Measurements from ENCODE around the gene PERP. TPM values are rescaled to one million over a fixed set of nuclear protein-coding genes. Genes with fewer than 3 reads are reported as not detected.
"Not testable (repeated sequence)": the region's sequence is repeated elsewhere in the genome, so short reads cannot be mapped to it uniquely, and the experiment has no call there.

The PERP gene
- 5.8 and 6.5 TPM in 2 replicates for total RNA-seq

GRCh38 chr6:138107078-138107751 lies at the start of gene PERP:
TSS of gene PERP (minus strand) at chr6:138107419. CDS start at chr6:138107340, 79 bp downstream.
- intact Hi-C loops (cut with micrococcal nuclease) = loop anchor here (1.0 to 5.0 kb wide), 3 partner anchors 298 to 880 kb away; partner anchors contain the start of genes CCDC28A, HEBP2 and REPS1

- intact Hi-C loops (cut with micrococcal nuclease) = no loop called here
Observed at GRCh38 chr6:138155443-138155842, 48.2 kb upstream of the PERP start.

DNA sequence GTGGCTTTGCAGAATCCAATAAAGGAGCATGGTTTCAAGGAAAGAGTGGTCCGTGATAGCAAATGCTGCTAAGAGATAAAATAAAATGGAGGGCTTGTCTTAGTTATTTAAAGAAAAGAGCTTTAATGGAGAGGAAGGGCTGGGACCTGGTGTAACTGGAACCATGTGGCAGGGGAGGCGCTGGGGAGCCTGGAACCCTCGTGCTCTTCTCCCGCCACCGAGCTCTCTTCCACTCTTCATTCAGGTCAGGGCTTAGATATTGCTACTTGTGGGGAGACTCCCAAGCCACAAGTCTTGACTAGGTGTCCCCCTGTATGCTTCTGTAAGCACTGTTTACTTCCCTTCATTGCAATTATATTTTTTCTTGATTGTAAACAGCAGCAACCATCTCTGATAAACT lies 39.3 kb upstream of the PERP start:
- intact Hi-C loops (cut with micrococcal nuclease) = no loop called here

- intact Hi-C loops (cut with micrococcal nuclease) = no loop called here
Observed at GRCh38 chr6:138145402-138145801, 38.2 kb upstream of the PERP start.

DNA sequence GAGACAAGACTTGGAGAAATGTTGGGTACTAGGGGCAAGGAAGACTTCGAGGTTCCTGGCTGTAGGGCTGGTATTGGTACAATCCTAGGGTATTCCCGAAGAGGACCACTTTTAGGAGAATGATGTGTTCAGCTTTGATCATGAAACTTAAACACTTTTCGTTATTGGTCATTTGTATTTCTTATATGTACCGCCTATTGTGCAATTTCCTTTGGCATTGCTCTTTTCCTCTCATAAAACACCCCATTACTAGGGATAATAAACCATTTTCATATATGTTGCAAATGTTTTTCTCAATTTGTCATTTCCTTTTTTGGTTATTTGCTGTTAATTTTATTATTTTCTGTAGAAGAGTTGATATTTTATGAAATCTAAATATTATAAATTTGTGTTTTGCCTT lies 35.6 kb upstream of the PERP start:
- intact Hi-C loops (cut with micrococcal nuclease) = no loop called here

- intact Hi-C loops (cut with micrococcal nuclease) = no loop called here
Observed at GRCh38 chr6:138129190-138129589, 22.0 kb upstream of the PERP start.

GRCh38 chr6:138128096-138128495 lies 20.9 kb upstream of the PERP start:
- intact Hi-C loops (cut with micrococcal nuclease) = no loop called here

DNA sequence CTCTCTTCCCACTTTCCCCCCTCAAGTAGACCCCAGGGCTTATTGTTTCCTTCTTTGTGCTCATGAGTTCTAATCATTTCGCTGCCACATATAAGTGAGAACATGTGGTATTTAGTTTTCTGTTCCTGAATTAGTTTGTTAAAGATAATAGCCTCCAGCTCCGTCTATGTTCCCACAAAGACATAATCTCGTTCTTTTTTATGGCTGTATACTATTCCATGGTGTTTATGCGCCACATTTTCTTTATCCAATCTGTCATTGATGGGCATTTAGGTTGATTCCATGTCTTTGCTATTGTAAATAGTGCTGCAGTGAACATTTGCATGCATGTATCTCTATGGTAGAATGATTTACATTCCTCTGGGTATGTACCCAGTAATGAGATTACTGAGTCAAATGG lies 16.9 kb upstream of the PERP start:
- intact Hi-C loops (cut with micrococcal nuclease) = no loop called here

- intact Hi-C loops (cut with micrococcal nuclease) = no loop called here
Observed at GRCh38 chr6:138119976-138120375, 12.8 kb upstream of the PERP start.

DNA sequence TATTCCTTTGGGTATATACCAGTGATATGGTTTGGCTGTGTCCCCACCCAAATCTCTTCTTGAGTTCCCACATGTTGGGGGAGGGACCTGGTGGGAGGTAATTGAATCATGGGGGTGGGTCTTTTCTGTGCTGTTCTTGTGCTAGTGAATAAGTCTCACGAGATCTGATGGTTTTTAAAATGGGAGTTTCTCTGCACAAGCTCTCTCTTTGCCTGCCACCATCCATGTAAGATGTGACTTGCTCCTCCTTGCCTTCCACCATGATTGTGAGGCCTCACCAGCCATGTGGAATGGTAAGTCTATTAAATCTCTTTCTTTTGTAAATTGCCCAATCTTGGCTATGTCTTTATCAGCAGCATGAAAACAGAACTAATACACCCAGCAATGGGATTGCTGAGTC lies 12.0 kb upstream of the PERP start:
- intact Hi-C loops (cut with micrococcal nuclease) = not testable (repeated sequence)

DNA sequence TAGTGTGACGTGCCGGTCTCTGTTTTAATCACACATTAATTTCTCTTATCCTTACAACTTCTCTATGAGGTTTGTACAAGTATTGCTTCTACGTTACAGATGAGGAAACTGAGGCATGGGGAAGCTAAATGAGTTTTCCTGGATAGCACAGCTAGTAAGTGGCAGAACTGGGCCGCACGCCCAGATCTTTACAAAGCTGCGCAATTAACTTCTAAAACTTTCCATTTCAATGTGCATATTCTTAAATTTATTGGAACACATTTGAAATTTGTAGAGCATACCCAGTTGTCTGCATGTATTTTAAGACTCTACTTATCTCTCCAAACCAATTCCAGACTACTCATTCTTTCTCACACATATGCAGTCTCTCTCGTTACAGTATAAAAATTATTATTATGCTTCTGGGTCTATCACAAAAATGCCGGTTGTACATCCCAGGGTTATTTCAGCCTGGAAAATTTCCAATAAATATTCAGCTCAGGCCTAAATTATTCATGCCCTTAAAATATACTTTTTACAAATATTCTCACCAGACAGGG lies 10.2 kb upstream of the PERP start:
- intact Hi-C loops (cut with micrococcal nuclease) = loop anchor here (2.0 kb wide), 2 partner anchors 311 to 647 kb away; no protein-coding TSS in a partner anchor

DNA sequence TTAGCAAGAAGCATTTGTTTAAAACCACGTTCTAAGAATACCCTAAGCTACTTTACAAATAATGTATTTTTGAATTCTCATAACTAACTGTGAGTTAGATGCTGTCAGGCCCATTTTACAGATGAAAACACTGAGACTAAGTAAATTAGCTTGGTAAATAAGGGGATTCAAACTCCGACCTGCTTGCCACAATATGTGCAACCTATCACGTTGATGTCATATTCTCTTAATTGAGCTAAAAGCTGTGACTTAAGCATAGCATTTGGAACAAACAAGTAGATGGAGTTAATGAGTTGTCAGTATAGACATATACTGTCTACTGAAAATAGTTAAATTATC lies 9.4 kb upstream of the PERP start:
- intact Hi-C loops (cut with micrococcal nuclease) = loop anchor here (1.0 to 2.0 kb wide), 5 partner anchors 171 to 648 kb away; no protein-coding TSS in a partner anchor

GRCh38 chr6:138115877-138116660 lies 8.8 kb upstream of the PERP start:
- intact Hi-C loops (cut with micrococcal nuclease) = loop anchor here (1.0 to 2.0 kb wide), 5 partner anchors 171 to 649 kb away; no protein-coding TSS in a partner anchor

DNA sequence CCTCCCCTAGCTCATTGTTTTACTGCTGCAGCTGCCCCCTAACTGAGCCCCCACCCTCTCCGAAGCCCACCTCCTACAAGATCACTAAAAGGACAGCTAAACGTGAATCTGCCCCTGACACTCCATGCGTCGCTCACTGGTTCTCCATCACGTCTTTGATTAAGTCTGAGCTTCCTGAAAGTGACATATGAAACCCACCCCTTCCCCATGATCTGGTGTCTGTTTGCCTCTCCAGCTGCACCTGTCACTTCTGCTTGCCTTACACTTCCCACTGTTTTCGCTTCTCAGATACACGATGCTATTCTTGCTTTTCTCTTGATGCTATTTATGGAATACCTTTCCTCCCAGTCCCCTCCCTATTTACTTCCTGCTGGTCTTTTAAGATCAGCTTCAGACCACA lies 8.0 kb upstream of the PERP start:
- intact Hi-C loops (cut with micrococcal nuclease) = no loop called here

DNA sequence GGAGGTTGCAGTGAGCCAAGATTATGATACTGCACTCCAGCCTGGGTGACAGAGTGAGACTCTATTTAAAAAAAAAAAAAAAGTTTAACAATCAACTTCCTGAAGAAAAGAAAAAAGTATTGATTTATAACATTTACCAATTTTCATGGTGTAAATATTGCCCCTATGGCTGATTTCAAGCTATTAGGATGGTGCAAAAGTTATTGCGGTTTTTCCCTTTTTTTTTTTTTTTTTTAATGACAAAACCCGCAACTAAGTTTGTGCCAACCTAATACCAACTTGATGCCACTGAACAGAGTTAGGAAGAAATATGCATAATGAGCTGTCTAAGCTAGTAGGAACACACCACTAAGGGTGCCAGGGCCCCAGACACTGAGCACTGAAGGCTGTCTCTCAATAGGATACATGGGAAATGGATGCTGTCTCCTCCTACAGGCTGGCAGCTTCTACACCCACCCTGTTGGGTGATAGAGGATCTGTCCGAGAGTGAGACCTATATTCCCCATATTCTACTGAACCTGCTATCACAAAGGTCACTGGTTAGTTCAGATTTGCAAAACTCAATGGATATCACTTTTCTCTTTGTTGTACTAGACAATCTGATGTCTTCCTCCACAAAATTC lies 6.5 kb upstream of the PERP start:
- intact Hi-C loops (cut with micrococcal nuclease) = no loop called here

DNA sequence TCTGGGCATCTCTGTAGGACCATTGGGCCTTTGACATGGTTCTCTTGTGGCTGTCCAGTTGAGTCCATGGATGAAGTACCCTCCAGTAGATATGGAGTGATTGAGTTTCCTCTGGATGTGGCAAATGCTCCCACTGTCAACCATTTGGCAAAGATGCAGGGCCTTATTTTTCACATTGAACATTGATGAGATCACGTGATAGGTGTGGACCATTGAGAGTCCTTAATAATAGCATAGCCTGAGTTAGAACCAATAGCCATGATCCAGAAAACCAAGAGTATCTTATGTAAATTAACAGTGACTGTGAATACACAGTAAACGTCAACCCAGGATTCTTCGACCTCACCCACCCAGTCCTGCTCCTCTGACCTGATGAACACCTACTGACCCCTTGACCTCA lies 3.0 kb upstream of the PERP start:
- intact Hi-C loops (cut with micrococcal nuclease) = no loop called here

GRCh38 chr6:138109042-138109997 lies 2.1 kb upstream of the PERP start:
- intact Hi-C loops (cut with micrococcal nuclease) = loop anchor here (1.0 to 5.0 kb wide), 4 partner anchors 108 to 878 kb away; partner anchors contain the start of gene REPS1

DNA sequence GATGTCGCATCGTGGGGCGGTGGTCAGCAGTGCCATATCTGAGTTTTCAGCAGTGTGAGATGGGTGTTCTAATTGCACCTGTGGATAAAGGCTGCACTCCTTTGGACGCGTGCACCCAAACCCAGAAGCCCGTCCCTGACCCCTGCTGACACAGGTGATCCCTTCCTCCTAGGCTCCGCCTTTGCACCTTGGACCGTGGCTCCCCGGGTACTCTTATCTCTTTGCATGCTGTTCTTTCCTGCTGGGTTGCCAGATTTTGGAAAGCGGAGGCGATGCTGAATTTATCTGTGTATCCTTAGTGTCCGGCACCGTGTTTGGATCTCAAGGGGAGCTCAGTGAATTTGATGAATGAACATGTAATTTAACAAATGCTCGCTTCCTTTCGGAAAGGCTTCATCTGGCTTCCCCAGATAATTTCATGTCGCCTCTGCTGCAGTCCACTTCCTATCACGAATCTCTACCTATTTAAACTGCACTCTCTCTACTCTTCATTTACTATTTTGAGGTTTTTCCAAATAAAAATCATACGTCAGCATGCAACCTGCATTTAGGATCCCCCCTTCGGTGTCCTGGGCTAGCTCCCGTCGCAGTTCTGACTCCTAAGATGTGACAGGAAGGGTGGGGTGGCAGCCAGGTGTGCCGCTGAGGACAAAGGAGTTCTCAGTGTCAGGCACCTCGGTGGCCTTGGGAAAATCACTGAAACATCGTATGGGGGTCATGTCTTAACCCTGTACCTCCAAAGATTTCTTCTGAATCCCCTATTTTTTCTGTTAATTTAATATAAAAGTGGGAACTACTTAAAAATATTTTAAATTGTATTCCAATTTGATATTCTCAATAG lies 753 bp upstream of the PERP start:
- intact Hi-C loops (cut with micrococcal nuclease) = loop anchor here (1.0 to 5.0 kb wide), 3 partner anchors 297 to 879 kb away; partner anchors contain the start of genes CCDC28A, HEBP2 and REPS1

- intact Hi-C loops (cut with micrococcal nuclease) = loop anchor here (1.0 to 5.0 kb wide), 3 partner anchors 298 to 881 kb away; partner anchors contain the start of genes CCDC28A, HEBP2 and REPS1
Observed at GRCh38 chr6:138106665-138107077, 548 bp downstream of the PERP start.

Measured in T-helper 2 cell treated with Interferon-gamma antibody and Interleukin-4, amounts not matched to agents 100 ng/mL and 5 ng/mL, for 36 hours (primary cell).